Heart left ventricle (tissue), 16 donors: ENCODE data around the gene UBE2E2. TPM values are rescaled to one million over a fixed set of nuclear protein-coding genes. Genes with fewer than 3 reads are reported as not detected.

Experiments
- ATAC-seq, 4 donors: fragments of 200-7000 bp; cut with Tn5 transposase; one replicate each; pipeline ENCODE4 v1.9.1; 2020 to 2022; ENCODE audit warnings: moderate library complexity in 4 of 4, mild to moderate bottlenecking in 3 of 4, moderate number of reproducible peaks in 1 of 4
- DNase-seq, 5 donors: peaks; one replicate each; pipeline ENCODE4 v3.0.0-alpha.2; 2020
- H3K27ac ChIP-seq, 12 donors: fragments of 200-600 bp; sonication (generic) in 4 of 12; one replicate each; pipeline versions ENCODE4 v1.5.0 to v1.8.0; 2016 to 2022; ENCODE audit warnings: mild to moderate bottlenecking in 2 of 12
- H3K27me3 ChIP-seq, 9 donors: fragments of 200-600 bp; sonication (generic) in 2 of 9; one replicate each; pipeline versions ENCODE4 v1.5.1 to v1.8.0; 2016 to 2022; ENCODE audit warnings: mild to moderate bottlenecking in 3 of 9
- H3K36me3 ChIP-seq, 9 donors: fragments of 200-600 bp; sonication (generic) in 2 of 9; one replicate each; pipeline versions ENCODE4 v1.5.0 to v1.8.0; 2018 to 2022; ENCODE audit warnings: mild to moderate bottlenecking in 2 of 9
- H3K4me1 ChIP-seq, 12 donors: fragments of 200-600 bp; sonication (generic) in 4 of 12; one replicate each; pipeline versions ENCODE4 v1.5.0 to v1.8.0; 2016 to 2022; ENCODE audit warnings: mild to moderate bottlenecking in 3 of 12
- H3K4me3 ChIP-seq, 12 donors: fragments of 200-600 bp; sonication (generic) in 4 of 12; one replicate each; pipeline versions ENCODE4 v1.5.0 to v1.8.0; 2017 to 2022; ENCODE audit warnings: mild to moderate bottlenecking in 9 of 12, moderate library complexity in 4 of 12
- H3K9me3 ChIP-seq, 12 donors: fragments of 200-600 bp; sonication (generic) in 4 of 12; one replicate each; pipeline versions ENCODE4 v1.5.0 to v1.8.0; 2016 to 2022; ENCODE audit warnings: mild to moderate bottlenecking in 1 of 12
- CTCF ChIP-seq, 12 donors: fragments of 200-600 bp; sonication (generic) in 4 of 12; IDR thresholded peaks; one replicate each; pipeline versions ENCODE4 v1.5.0 to v1.8.0; 2018 to 2022; ENCODE audit warnings: antibody characterized with exemption in 12 of 12, mild to moderate bottlenecking in 5 of 12
- POLR2A ChIP-seq, 2 donors: fragments of 450-650 bp; IDR thresholded peaks; one replicate each; pipeline ENCODE4 v1.6.1; 2017; ENCODE audit warnings: antibody characterized with exemption in 2 of 2, mild to moderate bottlenecking in 2 of 2, moderate library complexity in 2 of 2
- WGBS, 4 donors: extraction: QIAGEN DNeasy Blood & Tissue Kit in 2 of 4; methylation state at CpG; one replicate each; pipeline versions ENCODE4 v1.1.5 to v1.1.7; 2013 to 2018; 5-methylcytosine and 5-hydroxymethylcytosine counted together
- intact Hi-C, 10 donors: fragments of 100-400 bp; cut with DNase I; formaldehyde crosslinking; loops; one replicate each; pipeline versions ENCODE4 v1.11.1 to v1.14.2; 2022
- polyA plus RNA-seq, 2 donors: library from polyadenylated mRNA; stranded (reverse); fragments of 200-250 nt; gene quantifications; one replicate each; pipeline ENCODE4 v1.2.3, GENCODE V29; 2013
- total RNA-seq, 9 donors: library from RNA; depleted of rRNA in 2 of 9; stranded (reverse); fragments of >200 nt in 2 of 9; fragmentation: NEBNext Ultra II Directional in 3 of 9; extraction: Animal tissue kit (Norgen Biotek cat#: 25700) in 3 of 9; gene quantifications; one replicate each; pipeline versions ENCODE4 v1.1.0 to v1.2.4, GENCODE V29; 2016 to 2023
- donor health status: ischemic (EF 13 %, LVEDD 7.1; RV severe dilation, severe dysfunction).
- donor health status: healthy with polysubstance abuse.
- donor health status: DM: no; HTN: yes; CAD: no.
- donor health status: DM: no; HTN: no; CAD: no.
- donor health status: ischemic (EF 25% LVEDD 6.9; RV normal size, moderate dysfunction).
- donor health status: ischemic (EF 25% LVEDD 5.7; RV mildly dilated, moderate dysfunction).
- donor health status: healthy.
- donor health status: DM: yes; HTN: yes; CAD: no.
- donor health status: ischemic (EF 35%, LVEDD 5.7; RV mildly dilated, moderate dysfunction).
- donor health status: nonischemic (EF 11% LVEDD 7.7; RV severe dilation, severe dysfunction).
- donor health status: DM: yes; HTN: yes; CAD: no.
- donor health status: PGD.
- donor health status: ischemic (EF 29% LVEDD 5.4; RV normal size, mild dysfunction).
- donor health status: nonischemic (EF 23%, LVEDD 6.1; RV moderate dilation, normal function).

The UBE2E2 gene
- total and polyA plus RNA-seq, 11 donors = 21.9 to 63.9 (median 50.8) TPM

GRCh38 chr3:23217872-23218554 is 14.9 kb downstream of the UBE2E2 start:
- H3K27ac ChIP-seq = no peak overlapping the region
- H3K36me3 ChIP-seq = no peaks in the 10 kb centered on the region
- H3K4me1 ChIP-seq = peaks cover 0 to 30% (median 19%) of the 10 kb centered on the region in 12 donors
- ATAC-seq (no peak), DNase-seq (peak in 1 of 5 donors; percentile 19)
- H3K9me3 ChIP-seq = peaks cover 0 to 8% (median 0%) of the 10 kb centered on the region in 12 donors
- no peaks in the 10 kb centered on the region for H3K27me3 ChIP-seq
- TF ChIP-seq CTCF (IDR thresholded peaks at IDR 0.05) (no peak), POLR2A (IDR thresholded peaks at IDR 0.05) (no peak)
- intact Hi-C loops = loop anchor here in 1 of 10 donors (10.0 kb wide), 1 partner anchor 587 kb away; the partner anchor contains the start of gene UBE2E1
- 47 to 74% (median 58%) methylated on average over 5 of the region's 5 CpGs for WGBS, 4 donors
- H3K4me3 ChIP-seq = no peak overlapping the region

GRCh38 chr3:23219117-23219516 is 16.0 kb downstream of the UBE2E2 start:
- ATAC-seq (no peak), DNase-seq (no peak)
- Histone ChIP-seq H3K27ac (no peak overlapping the region), H3K27me3 (no peaks in the 10 kb centered on the region), H3K9me3 (peaks cover 0 to 18% (median 1%) of the 10 kb centered on the region in 12 donors), H3K4me3 (no peak overlapping the region), H3K36me3 (no peaks in the 10 kb centered on the region), H3K4me1 (peaks cover 0 to 30% (median 19%) of the 10 kb centered on the region in 12 donors)
- intact Hi-C loops = loop anchor here in 1 of 10 donors (10.0 kb wide), 1 partner anchor 586 kb away; the partner anchor contains the start of gene UBE2E1
- TF ChIP-seq CTCF (IDR thresholded peaks at IDR 0.05) (no peak), POLR2A (IDR thresholded peaks at IDR 0.05) (no peak)
- 33 to 44% (median 36%) methylated on average over 2 of the region's 2 CpGs for WGBS, 4 donors

GRCh38 chr3:23219552-23219951 is 16.4 kb downstream of the UBE2E2 start:
- DNase-seq = no peak
- intact Hi-C loops = loop anchor here in 1 of 10 donors (10.0 kb wide), 1 partner anchor 585 kb away; the partner anchor contains the start of gene UBE2E1
- ATAC-seq = no peak
- Histone ChIP-seq H3K27me3 (no peaks in the 10 kb centered on the region), H3K27ac (no peak overlapping the region), H3K9me3 (peaks cover 0 to 23% (median 1%) of the 10 kb centered on the region in 12 donors), H3K4me1 (peaks cover 0 to 30% (median 19%) of the 10 kb centered on the region in 12 donors), H3K36me3 (no peaks in the 10 kb centered on the region), H3K4me3 (no peak overlapping the region)
- no peak for TF ChIP-seq CTCF (IDR thresholded peaks at IDR 0.05)
- TF ChIP-seq POLR2A (IDR thresholded peaks at IDR 0.05) = no peak
- 51 to 66% (median 56%) methylated on average over 2 of the region's 2 CpGs for WGBS, 4 donors

- intact Hi-C loops = no loop called here
- Histone ChIP-seq H3K4me3 (peak overlapping the region in 4 of 12 donors; percentile 7 to 44 (median 17)), H3K36me3 (no peaks in the 10 kb centered on the region), H3K9me3 (peaks cover 0 to 30% (median 1%) of the 10 kb centered on the region in 12 donors), H3K27ac (peak overlapping the region in 1 of 12 donors; percentile 78), H3K27me3 (no peaks in the 10 kb centered on the region), H3K4me1 (peaks cover 0 to 30% (median 19%) of the 10 kb centered on the region in 12 donors)
- WGBS, 4 donors = 87 to 94% (median 92%) methylated on average over 3 of the region's 3 CpGs
- TF ChIP-seq CTCF (IDR thresholded peaks at IDR 0.05) (no peak), POLR2A (IDR thresholded peaks at IDR 0.05) (no peak)
- ATAC-seq = no peak
- no peak for DNase-seq
Measured at GRCh38 chr3:23221136-23221535, 18.0 kb downstream of the UBE2E2 start.
